Nephron progenitor cell (in vitro differentiated cells): Measurements from ENCODE around the gene DRC1.

ENCODE experiments used
- DNase-seq: peaks from one replicate; pipeline ENCODE4 v3.0.0; 2021
- H3K27ac Mint-ChIP-seq: 2 replicates; pipeline ENCODE4 v1.8.0; 2021; ENCODE audit warnings: mild to moderate bottlenecking, moderate library complexity, mixed read lengths
- H3K27me3 Mint-ChIP-seq: 2 replicates; pipeline ENCODE4 v1.8.0; 2021; ENCODE audit warnings: mild to moderate bottlenecking, low read depth, mixed read lengths; ENCODE audit not compliant: poor library complexity
- H3K36me3 Mint-ChIP-seq: 2 replicates; pipeline ENCODE4 v1.8.0; 2021; ENCODE audit warnings: low read depth, mixed read lengths
- H3K4me1 Mint-ChIP-seq: 2 replicates; pipeline ENCODE4 v1.8.0; 2021; ENCODE audit warnings: mixed read lengths
- H3K4me3 Mint-ChIP-seq: 2 replicates; pipeline ENCODE4 v1.8.0; 2021; ENCODE audit warnings: mild to moderate bottlenecking, moderate library complexity, mixed read lengths
- H3K9me3 Mint-ChIP-seq: 2 replicates; pipeline ENCODE4 v1.8.0; 2021; ENCODE audit warnings: mild to moderate bottlenecking, moderate library complexity, mixed read lengths
- CTCF ChIP-seq: fragments of 200-600 bp; sonication (generic); IDR thresholded peaks from 2 replicates; pipeline ENCODE4 v1.5.0; 2021; ENCODE audit warnings: antibody characterized with exemption

Gene DRC1

GRCh38 chr2:26506279-26506678 is 104.6 kb downstream of the DRC1 start:
- Mint-ChIP-seq H3K36me3 (no peaks in the 10 kb centered on the region), H3K4me1 (peaks cover 16% of the 10 kb centered on the region), H3K9me3 (no peaks in the 10 kb centered on the region), H3K4me3 (no peak overlapping the region), H3K27ac (no peak overlapping the region), H3K27me3 (peaks cover 43% of the 10 kb centered on the region)
- DNase-seq, result no peak
- TF ChIP-seq CTCF, result no peak
